Measurements from ENCODE around the gene MARK1. TPM values are rescaled to one million over a fixed set of nuclear protein-coding genes. Genes with fewer than 3 reads are reported as not detected.

The MARK1 gene
- total and polyA plus RNA-seq, 10 of the 15 experiments (the other 5 are each of a cell fraction or from before 2014, with no cell fraction given), result 0.02 to 0.67 (median 0.12) TPM; not detected in 6

GRCh38 chr1:220484135-220484534, 43.8 kb upstream of the MARK1 start:
- Histone ChIP-seq H3K27ac (ENCODE audit: control insufficient read depth, insufficient read depth) (no peak overlapping the region), H2AFZ (ENCODE audit: control insufficient read depth, low read depth, low read length) (no peak overlapping the region), H3K9me3 (replicated peaks; ENCODE audit: control insufficient read depth, insufficient read depth, low read length) (no peaks in the 10 kb centered on the region), H3K36me3 (ENCODE audit: control insufficient read depth in 2 of 2, insufficient read depth in 2 of 2, low read length in 1 of 2) (no peaks in the 10 kb centered on the region), H3K4me1 (ENCODE audit: control insufficient read depth, insufficient read depth, low read length) (no peaks in the 10 kb centered on the region), H3K4me3 (no peak overlapping the region), H3K9ac (ENCODE audit: control insufficient read depth, insufficient read depth, low read length) (no peak overlapping the region), H4K20me1 (ENCODE audit: control insufficient read depth, insufficient read depth) (no peaks in the 10 kb centered on the region), H3K79me2 (ENCODE audit: control insufficient read depth, insufficient read depth, low read length) (no peaks in the 10 kb centered on the region), H3K27me3 (replicated peaks in 1 of 2; ENCODE audit: control insufficient read depth in 2 of 2, insufficient read depth in 2 of 2, low read length in 1 of 2) (no peaks in the 10 kb centered on the region; a peak in 1 of 4 replicates), H3K4me2 (ENCODE audit: control insufficient read depth, insufficient read depth) (no peak overlapping the region)
- DNase-seq (ENCODE audit: low read depth, low spot score), result no peak
- ATAC-seq, result no peak
- in situ Hi-C loops (cut with MboI) (no loop called here), intact Hi-C loops (cut with micrococcal nuclease; ENCODE audit: unreplicated experiment) (no loop called here)
- no peak for FAIRE-seq
- TF ChIP-seq MYB (IDR thresholded peaks at IDR 0.05; ENCODE audit: borderline replicate concordance, low read depth, low read length), result no peak
- TF ChIP-seq ZNF24 (IDR thresholded peaks at IDR 0.05), result no peak
- no TSS peak for BruUV-seq (replicated peaks)
- ChIA-PET RAD21 (ENCODE audit: unreplicated experiment) (no interaction called here), SMC1A (ENCODE audit: uncharacterized antibody, unreplicated experiment) (interaction anchor here (1.4 kb wide), 1 partner anchor 187 kb away, joined by 3 read pairs; no protein-coding TSS in a partner anchor), CTCF (interaction anchor here (1.1 kb wide), 1 partner anchor 188 kb away, joined by 3 read pairs; no protein-coding TSS in a partner anchor), POLR2A (no interaction called here)

- H3K79me2 ChIP-seq (ENCODE audit: control insufficient read depth, insufficient read depth, low read length), result no peaks in the 10 kb centered on the region
- H3K27me3 ChIP-seq (replicated peaks in 1 of 2; ENCODE audit: control insufficient read depth in 2 of 2, insufficient read depth in 2 of 2, low read length in 1 of 2), result no peaks in the 10 kb centered on the region; a peak in 2 of 4 replicates
- no peak overlapping the region for H3K9ac ChIP-seq (ENCODE audit: control insufficient read depth, insufficient read depth, low read length)
- BruUV-seq (replicated peaks), result no TSS peak
- H3K36me3 ChIP-seq (ENCODE audit: control insufficient read depth in 2 of 2, insufficient read depth in 2 of 2, low read length in 1 of 2), result no peaks in the 10 kb centered on the region
- ATAC-seq, result no peak
- no peaks in the 10 kb centered on the region for H4K20me1 ChIP-seq (ENCODE audit: control insufficient read depth, insufficient read depth)
- no peak overlapping the region for H2AFZ ChIP-seq (ENCODE audit: control insufficient read depth, low read depth, low read length)
- in situ Hi-C loops (cut with MboI) (no loop called here), intact Hi-C loops (cut with micrococcal nuclease; ENCODE audit: unreplicated experiment) (no loop called here)
- no peak for DNase-seq (ENCODE audit: low read depth, low spot score)
- 17% methylated on average over 3 of the region's 3 CpGs for WGBS (ENCODE audit: insufficient coverage, insufficient replicate concordance, low lambda C conversion rate, missing lambda C conversion rate)
- H3K4me1 ChIP-seq (ENCODE audit: control insufficient read depth, insufficient read depth, low read length), result no peaks in the 10 kb centered on the region
- POLR2A ChIA-PET, result no interaction called here
- FAIRE-seq, result no peak
- H3K4me2 ChIP-seq (ENCODE audit: control insufficient read depth, insufficient read depth), result no peak overlapping the region
- no peak overlapping the region for H3K27ac ChIP-seq (ENCODE audit: control insufficient read depth, insufficient read depth)
- CTCF ChIA-PET, result interaction anchor here (1.1 kb wide), 1 partner anchor 189 kb away, joined by 4 read pairs; no protein-coding TSS in a partner anchor
- RAD21 ChIA-PET (ENCODE audit: unreplicated experiment), result interaction anchor here (0.8 kb wide), 1 partner anchor 104 kb away, joined by 3 read pairs; no protein-coding TSS in a partner anchor
- TF ChIP-seq, protein P1, sequence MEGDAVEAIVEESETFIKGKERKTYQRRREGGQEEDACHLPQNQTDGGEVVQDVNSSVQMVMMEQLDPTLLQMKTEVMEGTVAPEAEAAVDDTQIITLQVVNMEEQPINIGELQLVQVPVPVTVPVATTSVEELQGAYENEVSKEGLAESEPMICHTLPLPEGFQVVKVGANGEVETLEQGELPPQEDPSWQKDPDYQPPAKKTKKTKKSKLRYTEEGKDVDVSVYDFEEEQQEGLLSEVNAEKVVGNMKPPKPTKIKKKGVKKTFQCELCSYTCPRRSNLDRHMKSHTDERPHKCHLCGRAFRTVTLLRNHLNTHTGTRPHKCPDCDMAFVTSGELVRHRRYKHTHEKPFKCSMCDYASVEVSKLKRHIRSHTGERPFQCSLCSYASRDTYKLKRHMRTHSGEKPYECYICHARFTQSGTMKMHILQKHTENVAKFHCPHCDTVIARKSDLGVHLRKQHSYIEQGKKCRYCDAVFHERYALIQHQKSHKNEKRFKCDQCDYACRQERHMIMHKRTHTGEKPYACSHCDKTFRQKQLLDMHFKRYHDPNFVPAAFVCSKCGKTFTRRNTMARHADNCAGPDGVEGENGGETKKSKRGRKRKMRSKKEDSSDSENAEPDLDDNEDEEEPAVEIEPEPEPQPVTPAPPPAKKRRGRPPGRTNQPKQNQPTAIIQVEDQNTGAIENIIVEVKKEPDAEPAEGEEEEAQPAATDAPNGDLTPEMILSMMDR (IDR thresholded peaks at IDR 0.05 in 2 of 3, conservative IDR thresholded peaks at IDR 0.05 in 1 of 3; ENCODE audit: control insufficient read depth in 2 of 3, extremely low read depth in 1 of 3, insufficient read depth in 1 of 3, low read depth in 3 of 3, low read length in 3 of 3), result 0 out of 6 replicates have a peak, but pooled peaks of 1 of the 3 experiments have one; percentile 13
- TF ChIP-seq CHD4 (IDR thresholded peaks at IDR 0.05) (no peak), TCF3 (IDR thresholded peaks at IDR 0.05; ENCODE audit: borderline replicate concordance, insufficient read depth, low read depth, low read length) (no peak)
- no peaks in the 10 kb centered on the region for H3K9me3 ChIP-seq (replicated peaks; ENCODE audit: control insufficient read depth, insufficient read depth, low read length)
- H3K4me3 ChIP-seq, result no peak overlapping the region
- SMC1A ChIA-PET (ENCODE audit: uncharacterized antibody, unreplicated experiment), result interaction anchor here (1.0 kb wide), 1 partner anchor 10 kb away, joined by 3 read pairs; no protein-coding TSS in a partner anchor
These were observed 42.8 kb upstream of the MARK1 start for GRCh38 chr1:220485131-220485530.

Measured in GM12878 (cell line).